H1 (cell line): ENCODE measurements around the gene KLHL17. TPM values are rescaled to one million over a fixed set of nuclear protein-coding genes. Genes with fewer than 3 reads are reported as not detected.

Source experiments
- CTCF ChIP-seq, 3 experiments: IDR thresholded peaks; 1 replicate in 2 of 3; 2 replicates in 1 of 3; pipeline versions ENCODE4 v1.5.1 to v1.6.1; 2011; ENCODE audit warnings: low read length in 3 of 3, mild to moderate bottlenecking in 3 of 3, inconsistent platforms in 2 of 3, low read depth in 1 of 3, moderate library complexity in 1 of 3; ENCODE audit not compliant: insufficient read depth in 1 of 3; ENCODE audit errors: control extremely low read depth in 1 of 3
- SRF ChIP-seq: IDR thresholded peaks from 2 replicates; pipeline ENCODE4 v1.6.1; 2011; ENCODE audit warnings: mild to moderate bottlenecking, low read depth, low read length, moderate library complexity
- polyA plus RNA-seq, 7 experiments: library from polyadenylated mRNA; depleted of rRNA in 3 of 7; stranded (reverse) in 5 of 7; unstranded in 2 of 7; fragments of >200 nt in 5 of 7; fragments of 200-250 nt in 2 of 7; gene quantifications; 1 replicate in 5 of 7; 2 replicates in 1 of 7; 4 replicates in 1 of 7; pipeline versions ENCODE4 v1.2.1 to v1.2.3, GENCODE V29; 2011 to 2013; ENCODE audit warnings: missing spikeins in 2 of 7, mixed read lengths in 2 of 7
- total RNA-seq: library from RNA; stranded (reverse); fragmentation: NEBNext Ultra II Directional; extraction: Animal tissue kit (Norgen Biotek cat#: 25700); gene quantifications from 2 replicates; pipeline ENCODE4 v1.2.1, GENCODE V29; 2021

KLHL17 gene
- total and polyA plus RNA-seq, 2 of the 8 experiments (the other 6 are each of a cell fraction or from before 2014, with no cell fraction given) = 32.6 to 36.1 TPM

DNA sequence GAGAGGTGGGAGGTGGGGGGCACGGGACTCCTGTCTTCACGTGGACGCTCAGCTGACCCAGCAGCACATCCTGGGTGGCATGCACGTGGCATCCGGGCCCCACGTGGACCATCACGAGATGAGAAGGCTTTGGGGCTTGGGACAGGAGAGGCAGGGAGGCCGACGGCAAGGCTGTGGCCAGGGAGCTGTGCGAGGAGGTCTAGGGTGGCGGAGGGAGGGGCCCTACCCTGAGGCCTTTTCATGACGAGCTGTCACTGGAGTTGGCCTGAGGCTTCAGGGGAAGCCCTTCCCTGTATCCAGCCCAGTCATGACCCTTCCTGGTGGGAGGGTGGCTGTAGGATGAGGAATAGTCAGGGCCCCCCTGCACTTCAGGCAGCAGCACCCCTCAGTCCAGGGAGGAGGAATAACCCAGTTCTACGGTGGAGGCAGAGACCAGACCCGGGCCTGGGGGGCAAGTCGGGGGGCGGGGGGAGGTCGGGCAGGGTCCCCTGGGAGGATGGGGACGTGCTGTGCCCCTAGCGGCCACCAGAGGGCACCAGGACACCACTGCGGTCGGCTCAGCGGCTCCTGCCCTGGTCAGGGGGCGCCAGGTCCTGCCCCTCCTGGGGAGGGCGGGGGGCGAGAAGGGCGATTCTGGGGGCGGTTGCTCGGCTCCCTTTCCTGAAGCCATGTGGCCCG, 23.6 kb downstream of the KLHL17 start (continued):
- TF ChIP-seq CTCF (IDR thresholded peaks at IDR 0.05; ENCODE audit: control extremely low read depth in 1 of 3, insufficient read depth in 1 of 3, low read depth in 1 of 3, low read length in 3 of 3) (peak in 2 of 3 experiments; percentile 59 to 84; a peak in 3 of 4 replicates), SRF (no peak)
